HepG2 (cell line): Measurements from ENCODE around the gene KRT77. TPM values are rescaled to one million over a fixed set of nuclear protein-coding genes. Genes with fewer than 3 reads are reported as not detected.

Experiments
- ATAC-seq: fragments of 200-7000 bp; cut with Tn5 transposase; 3 replicates; pipeline ENCODE4 v1.9.1; 2020; ENCODE audit warnings: mild to moderate bottlenecking, moderate library complexity
- BruUV-seq: library from RNA; stranded (reverse); fragments of 400-500 nt; replicated peaks from 2 replicates; lab custom pipeline; 2021; lab: Mats Ljungman, UMichigan
- CTCF ChIA-PET: fragments of 300-600 bp; formaldehyde crosslinking; extraction: SDS; loops from one replicate; lab custom pipeline; 2021; ENCODE audit warnings: low total read pairs, inconsistent platforms, low intra/inter-chr PET ratio; lab: Yijun Ruan, JAX
- POLR2A ChIA-PET: fragments of 350-600 bp; sonication (Branson Sonifier 250); formaldehyde crosslinking; loops from one replicate; lab custom pipeline; 2020; ENCODE audit warnings: antibody characterized with exemption, inconsistent platforms; lab: Yijun Ruan, JAX
- DNase-seq: peaks from one replicate; pipeline ENCODE4 v3.0.0-alpha.2; 2015; ENCODE audit warnings: low spot score
- FAIRE-seq: peaks from 3 replicates; lab custom pipeline; 2011; peaks lifted over from hg19 to GRCh38; lab: Jason Lieb, UNC
- H2AFZ ChIP-seq: one replicate; pipeline ENCODE4 v1.6.1; 2011; ENCODE audit warnings: low read length, inconsistent platforms
- H3K27ac ChIP-seq: fragments of 300-600 bp; 3 replicates; pipeline ENCODE4 v1.8.0; 2011; ENCODE audit warnings: mixed run types, mild to moderate bottlenecking, mixed read lengths, low read length, inconsistent platforms; ENCODE audit not compliant: insufficient read depth; ENCODE audit errors: extremely low read length
- H3K27me3 ChIP-seq, 2 experiments: fragments of 200-600 bp in 1 of 2; 2 replicates in 1 of 2; 3 replicates in 1 of 2; pipeline versions ENCODE4 v1.6.0 to v1.8.0; 2011; ENCODE audit warnings: low read length in 2 of 2, mild to moderate bottlenecking in 2 of 2, moderate library complexity in 2 of 2, inconsistent platforms in 1 of 2; ENCODE audit not compliant: insufficient read depth in 2 of 2, control insufficient read depth in 1 of 2
- H3K36me3 ChIP-seq, 2 experiments: fragments of 200-600 bp in 1 of 2; replicated peaks in 1 of 2; 2 replicates in 1 of 2; 3 replicates in 1 of 2; pipeline versions ENCODE4 v1.5.1 to v1.8.0; 2011; ENCODE audit warnings: low read length in 2 of 2, inconsistent platforms in 1 of 2; ENCODE audit not compliant: insufficient read depth in 2 of 2, control insufficient read depth in 1 of 2
- H3K4me1 ChIP-seq: 2 replicates; pipeline ENCODE4 v1.5.1; 2012; ENCODE audit warnings: low read length, inconsistent platforms; ENCODE audit not compliant: insufficient read depth
- H3K4me2 ChIP-seq: 2 replicates; pipeline ENCODE4 v1.6.0; 2011; ENCODE audit warnings: low read depth, low read length, inconsistent platforms
- H3K4me3 ChIP-seq, 3 experiments: fragments of 200-600 bp in 1 of 3; sonication (generic), shearing (Covaris generic) in 1 of 3; replicated peaks in 1 of 3; 2 replicates each; pipeline ENCODE4 v1.5.1; 2011 to 2016; ENCODE audit warnings: low read length in 3 of 3, inconsistent platforms in 2 of 3, low read depth in 2 of 3, mild to moderate bottlenecking in 2 of 3, control low read depth in 1 of 3, mixed read lengths in 1 of 3; ENCODE audit not compliant: insufficient read depth in 1 of 3
- H3K79me2 ChIP-seq: one replicate; pipeline ENCODE4 v1.6.1; 2011; ENCODE audit warnings: low read length, inconsistent platforms; ENCODE audit not compliant: insufficient read depth
- H3K9ac ChIP-seq: 2 replicates; pipeline ENCODE4 v1.6.0; 2011; ENCODE audit warnings: mild to moderate bottlenecking, low read depth, low read length, inconsistent platforms; ENCODE audit not compliant: insufficient read depth
- H3K9me3 ChIP-seq: 2 replicates; pipeline ENCODE4 v1.5.1; 2012; ENCODE audit warnings: mild to moderate bottlenecking, low read length
- H4K20me1 ChIP-seq: 2 replicates; pipeline ENCODE4 v1.6.0; 2011; ENCODE audit warnings: inconsistent platforms, mild to moderate bottlenecking, low read length, moderate library complexity; ENCODE audit not compliant: insufficient read depth
- ATF6 ChIP-seq: sonication (generic); formaldehyde crosslinking; conservative IDR thresholded peaks from 2 replicates; pipeline ENCODE4 v1.4.0; 2020; ENCODE audit warnings: missing genetic modification reagents
- CAMTA2 ChIP-seq: sonication (generic); formaldehyde crosslinking; IDR thresholded peaks from 2 replicates; pipeline ENCODE4 v1.4.0; 2020; ENCODE audit warnings: mild to moderate bottlenecking, missing genetic modification reagents, borderline replicate concordance
- CEBPZ ChIP-seq: IDR thresholded peaks from 2 replicates; pipeline ENCODE4 v1.6.1; 2012; ENCODE audit warnings: low read length, improper control_type of control experiment
- HOXA7 ChIP-seq: sonication (generic); formaldehyde crosslinking; IDR thresholded peaks from 2 replicates; pipeline ENCODE4 v1.8.1; 2022; ENCODE audit warnings: mild to moderate bottlenecking, missing genetic modification reagents, moderate library complexity
- PCBP2 ChIP-seq: fragments of 200-400 bp; formaldehyde crosslinking; optimal IDR thresholded peaks from 2 replicates; pipeline ENCODE3; 2018; ENCODE audit warnings: low read length, low read depth; ENCODE audit not compliant: poor library complexity, severe bottlenecking
- SMARCC2 ChIP-seq: fragments of 450-650 bp; IDR thresholded peaks from 2 replicates; pipeline ENCODE4 v1.6.1; 2017; ENCODE audit warnings: antibody characterized with exemption, mild to moderate bottlenecking
- TARDBP ChIP-seq: sonication (generic); formaldehyde crosslinking; IDR thresholded peaks from 2 replicates; pipeline ENCODE4 v1.8.0; 2022; ENCODE audit warnings: mild to moderate bottlenecking, missing genetic modification reagents
- YY1 ChIP-seq: IDR thresholded peaks from 2 replicates; pipeline ENCODE4 v1.6.1; 2011; ENCODE audit warnings: low read length, low read depth, moderate library complexity, mild to moderate bottlenecking; ENCODE audit not compliant: insufficient read depth, insufficient replicate concordance
- ZBTB21 ChIP-seq: sonication (generic); formaldehyde crosslinking; IDR thresholded peaks from 2 replicates; pipeline ENCODE4 v1.4.0; 2020; ENCODE audit warnings: missing genetic modification reagents
- ZNF772 ChIP-seq: sonication (generic); formaldehyde crosslinking; IDR thresholded peaks from 2 replicates; pipeline ENCODE4 v1.5.0; 2020; ENCODE audit warnings: mild to moderate bottlenecking, missing genetic modification reagents
- ZSCAN21 ChIP-seq: sonication (generic); formaldehyde crosslinking; IDR thresholded peaks from 2 replicates; pipeline ENCODE4 v1.8.0; 2022; ENCODE audit warnings: mild to moderate bottlenecking, missing genetic modification reagents, moderate library complexity, borderline replicate concordance
- WGBS: methylation state at CpG from one replicate; pipeline ENCODE4 v1.1.6; 2017; ENCODE audit warnings: low lambda C conversion rate; 5-methylcytosine and 5-hydroxymethylcytosine counted together
- in situ Hi-C: cut with HindIII; loops from 2 replicates; pipeline ENCODE4 v1.10.0; 2017; ENCODE audit warnings: low pct_unique_long_range_greater_than_20kb; ENCODE audit not compliant: extremely low pct_ligation_motif_present
- intact Hi-C: fragments of 100-400 bp; cut with micrococcal nuclease; formaldehyde crosslinking; loops from one replicate; pipeline ENCODE4 v1.10.0; 2022; ENCODE audit not compliant: unreplicated experiment
- polyA plus RNA-seq, 8 experiments: library from polyadenylated mRNA; depleted of rRNA in 3 of 8; stranded (reverse) in 7 of 8; unstranded in 1 of 8; fragments of >200 nt; fragmentation: Illumina TruSeq in 4 of 8; extraction: Trizol in 4 of 8; gene quantifications; 2 replicates each; pipeline versions ENCODE4 v1.2.1 to v1.2.3, GENCODE V29; 2011 to 2016; ENCODE audit warnings: low read depth in 4 of 8, missing spikeins in 1 of 8, mixed read lengths in 1 of 8; ENCODE audit not compliant: insufficient read depth in 1 of 8
- total RNA-seq, 5 experiments: library from RNA; depleted of rRNA; stranded (reverse); fragments of >200 nt; fragmentation: Illumina TruSeq; extraction: Trizol; gene quantifications; 2 replicates each; pipeline ENCODE4 v1.2.3, GENCODE V29; 2016; ENCODE audit warnings: low read depth in 1 of 5

Gene KRT77
- total and polyA plus RNA-seq, 2 of the 13 experiments (the other 11 are each of a cell fraction or from before 2014, with no cell fraction given) = not detected

GRCh38 chr12:52742822-52743457, 39.6 kb upstream of the KRT77 start:
- no peak overlapping the region for H3K27ac ChIP-seq
- CTCF ChIA-PET = no interaction called here
- no peak overlapping the region for H3K9ac ChIP-seq

More at GRCh38 chr12:52742822-52743457, 39.6 kb upstream of the KRT77 start:
- H3K4me2 ChIP-seq = no peak overlapping the region
- intact Hi-C loops (no loop called here), in situ Hi-C loops (no loop called here)
- TF ChIP-seq ZNF772 (CRISPR knock-in tag) (no peak), ZSCAN21 (CRISPR knock-in tag) (no peak), YY1 (no peak), PCBP2 (no peak), ATF6 (CRISPR knock-in tag) (no peak), SMARCC2 (no peak), TARDBP (no peak), ZBTB21 (CRISPR knock-in tag) (no peak), CAMTA2 (CRISPR knock-in tag) (no peak), HOXA7 (no peak), CEBPZ (no peak)
- peaks cover 1 to 3% of the 10 kb centered on the region in 2 experiments; a peak in 2 of 5 replicates for H3K27me3 ChIP-seq
- no peaks in the 10 kb centered on the region for H3K9me3 ChIP-seq
- ATAC-seq = no peak
- no peak overlapping the region for H3K4me3 ChIP-seq
- no peaks in the 10 kb centered on the region; the same call in 1 of the 2 replicates for H4K20me1 ChIP-seq
- no TSS peak for BruUV-seq
- POLR2A ChIA-PET = no interaction called here
- no peak for FAIRE-seq
- 14% methylated on average over 1 of the region's 3 CpGs for WGBS
- H3K79me2 ChIP-seq = no peaks in the 10 kb centered on the region
- no peak for DNase-seq
- H2AFZ ChIP-seq = no peak overlapping the region
- H3K36me3 ChIP-seq = no peaks in the 10 kb centered on the region
- H3K4me1 ChIP-seq = no peaks in the 10 kb centered on the region
